Osteocyte (in vitro differentiated cells): ENCODE data around the gene MUC4. TPM values are rescaled to one million over a fixed set of nuclear protein-coding genes. Genes with fewer than 3 reads are reported as not detected.
"Not testable (repeated sequence)": the region's sequence is repeated elsewhere in the genome, so short reads cannot be mapped to it uniquely, and the experiment has no call there.

Experiments used
- DNase-seq: peaks from one replicate; pipeline ENCODE4 v3.0.0; 2021; ENCODE audit warnings: mixed read lengths; ENCODE audit not compliant: unreplicated experiment; ENCODE audit errors: extremely low spot score
- H3K27ac Mint-ChIP-seq: one replicate; pipeline ENCODE4 v1.8.0; 2021; ENCODE audit warnings: mild to moderate bottlenecking, mixed read lengths; ENCODE audit not compliant: unreplicated experiment
- H3K27me3 Mint-ChIP-seq: one replicate; pipeline ENCODE4 v1.8.0; 2021; ENCODE audit warnings: mixed read lengths; ENCODE audit not compliant: unreplicated experiment
- H3K36me3 Mint-ChIP-seq: one replicate; pipeline ENCODE4 v1.8.0; 2021; ENCODE audit warnings: mixed read lengths; ENCODE audit not compliant: unreplicated experiment
- H3K4me1 Mint-ChIP-seq: one replicate; pipeline ENCODE4 v1.8.0; 2021; ENCODE audit warnings: mixed read lengths; ENCODE audit not compliant: unreplicated experiment
- H3K4me3 Mint-ChIP-seq: one replicate; pipeline ENCODE4 v1.8.0; 2021; ENCODE audit warnings: mild to moderate bottlenecking, moderate library complexity, mixed read lengths; ENCODE audit not compliant: unreplicated experiment
- H3K9me3 Mint-ChIP-seq: one replicate; pipeline ENCODE4 v1.8.0; 2021; ENCODE audit warnings: mixed read lengths; ENCODE audit not compliant: unreplicated experiment
- total RNA-seq: library from RNA; stranded (reverse); gene quantifications from 2 replicates; pipeline ENCODE4 v1.2.1, GENCODE V29; 2021
- TF ChIP-seq, protein P1 (sequence below): fragments of 200-600 bp; sonication (generic); IDR thresholded peaks from 2 replicates; pipeline ENCODE4 v1.5.0; 2021; ENCODE audit warnings: antibody characterized with exemption, mild to moderate bottlenecking, moderate library complexity

The MUC4 gene
- total RNA-seq, 1 donor from 2014 or later: not detected

DNA sequence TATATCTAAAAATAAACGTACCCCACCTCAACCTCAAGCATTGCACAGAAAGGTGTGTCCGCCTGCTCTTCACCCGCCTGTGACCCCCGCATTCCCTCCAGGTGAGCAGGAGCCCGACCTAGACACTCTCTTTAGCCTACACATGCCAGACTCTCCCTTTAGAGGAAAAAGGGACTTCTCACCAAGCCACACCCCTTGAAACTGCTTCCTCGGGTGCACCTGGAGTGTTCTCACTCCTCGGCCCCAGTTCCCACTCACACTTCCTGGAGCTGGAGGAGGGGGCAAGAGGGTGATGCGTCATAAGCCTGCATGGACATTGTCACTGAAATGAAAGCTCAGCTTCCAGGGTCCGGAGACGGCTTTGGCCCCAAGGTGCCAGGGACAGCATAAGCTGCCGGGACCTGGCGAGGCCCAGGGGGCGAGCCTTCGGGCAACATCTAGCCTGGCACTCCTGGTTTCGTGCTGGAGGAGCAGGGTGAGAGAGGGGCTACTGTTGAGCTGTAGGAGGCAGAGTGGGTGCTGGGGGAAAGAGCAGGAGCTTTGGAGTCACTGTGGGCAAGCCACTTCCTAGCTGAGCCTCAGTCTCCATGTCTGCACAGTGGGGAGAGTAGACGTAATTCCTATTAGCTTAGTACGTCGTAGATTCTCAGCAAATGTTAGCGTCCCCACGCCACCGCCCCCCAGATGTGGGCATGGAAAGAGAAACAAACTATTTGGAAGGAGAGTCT is 9.8 kb upstream of the MUC4 start:
- no peak for DNase-seq
- TF ChIP-seq, protein P1, sequence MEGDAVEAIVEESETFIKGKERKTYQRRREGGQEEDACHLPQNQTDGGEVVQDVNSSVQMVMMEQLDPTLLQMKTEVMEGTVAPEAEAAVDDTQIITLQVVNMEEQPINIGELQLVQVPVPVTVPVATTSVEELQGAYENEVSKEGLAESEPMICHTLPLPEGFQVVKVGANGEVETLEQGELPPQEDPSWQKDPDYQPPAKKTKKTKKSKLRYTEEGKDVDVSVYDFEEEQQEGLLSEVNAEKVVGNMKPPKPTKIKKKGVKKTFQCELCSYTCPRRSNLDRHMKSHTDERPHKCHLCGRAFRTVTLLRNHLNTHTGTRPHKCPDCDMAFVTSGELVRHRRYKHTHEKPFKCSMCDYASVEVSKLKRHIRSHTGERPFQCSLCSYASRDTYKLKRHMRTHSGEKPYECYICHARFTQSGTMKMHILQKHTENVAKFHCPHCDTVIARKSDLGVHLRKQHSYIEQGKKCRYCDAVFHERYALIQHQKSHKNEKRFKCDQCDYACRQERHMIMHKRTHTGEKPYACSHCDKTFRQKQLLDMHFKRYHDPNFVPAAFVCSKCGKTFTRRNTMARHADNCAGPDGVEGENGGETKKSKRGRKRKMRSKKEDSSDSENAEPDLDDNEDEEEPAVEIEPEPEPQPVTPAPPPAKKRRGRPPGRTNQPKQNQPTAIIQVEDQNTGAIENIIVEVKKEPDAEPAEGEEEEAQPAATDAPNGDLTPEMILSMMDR: no peak
- Mint-ChIP-seq H3K36me3 (no peaks in the 10 kb centered on the region), H3K27me3 (peaks cover 13% of the 10 kb centered on the region), H3K4me1 (no peaks in the 10 kb centered on the region), H3K4me3 (no peak overlapping the region), H3K27ac (no peak overlapping the region), H3K9me3 (no peaks in the 10 kb centered on the region)

DNA sequence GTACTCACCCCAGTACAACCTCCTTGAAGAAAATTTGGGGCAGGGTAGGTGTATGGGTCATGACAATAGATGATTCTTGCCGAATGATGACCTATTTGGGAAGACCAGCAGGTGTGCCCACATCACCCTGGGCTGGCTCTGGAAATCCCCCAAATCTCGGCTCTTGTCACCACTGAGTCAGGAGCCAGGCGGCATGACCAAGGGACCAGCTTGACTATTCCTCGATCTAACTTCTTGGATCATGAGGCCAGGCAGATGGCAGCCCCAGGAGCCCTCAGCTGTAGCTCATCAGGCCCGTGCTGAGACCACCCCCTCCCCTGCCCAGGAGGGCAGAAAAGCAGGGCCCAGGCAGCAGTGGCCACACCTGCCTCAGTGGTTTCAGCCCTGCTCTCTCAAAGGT is 9.2 kb upstream of the MUC4 start:
- TF ChIP-seq, protein P1: no peak
- Mint-ChIP-seq H3K9me3 (no peaks in the 10 kb centered on the region), H3K4me1 (no peaks in the 10 kb centered on the region), H3K27me3 (peaks cover 13% of the 10 kb centered on the region), H3K4me3 (no peak overlapping the region), H3K36me3 (no peaks in the 10 kb centered on the region), H3K27ac (no peak overlapping the region)
- DNase-seq: no peak

DNA sequence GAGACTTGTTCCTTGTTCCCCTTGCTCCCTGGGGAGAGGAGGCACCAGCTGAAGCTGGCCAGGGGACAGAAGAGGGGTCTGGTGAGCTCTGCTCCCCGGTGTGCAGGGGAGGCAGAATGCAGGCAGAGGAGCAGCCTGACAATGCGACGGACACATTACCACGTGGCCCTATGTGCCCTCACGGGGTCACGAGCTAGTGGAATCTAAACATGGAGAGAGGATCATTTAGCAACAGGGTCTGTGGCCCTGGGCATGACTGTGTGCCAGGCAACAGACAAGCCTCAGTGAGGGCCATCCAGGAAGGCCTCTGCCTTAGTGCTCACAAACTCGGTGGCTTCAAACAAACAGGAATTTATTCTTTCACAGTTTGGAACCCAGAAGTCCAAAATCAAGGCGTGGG is 8.5 kb upstream of the MUC4 start:
- H3K4me1 Mint-ChIP-seq: no peaks in the 10 kb centered on the region
- H3K27ac Mint-ChIP-seq: no peak overlapping the region
- H3K36me3 Mint-ChIP-seq: no peaks in the 10 kb centered on the region
- TF ChIP-seq, protein P1: no peak
- H3K27me3 Mint-ChIP-seq: peaks cover 13% of the 10 kb centered on the region
- DNase-seq: no peak
- H3K9me3 Mint-ChIP-seq: no peaks in the 10 kb centered on the region
- no peak overlapping the region for H3K4me3 Mint-ChIP-seq

DNA sequence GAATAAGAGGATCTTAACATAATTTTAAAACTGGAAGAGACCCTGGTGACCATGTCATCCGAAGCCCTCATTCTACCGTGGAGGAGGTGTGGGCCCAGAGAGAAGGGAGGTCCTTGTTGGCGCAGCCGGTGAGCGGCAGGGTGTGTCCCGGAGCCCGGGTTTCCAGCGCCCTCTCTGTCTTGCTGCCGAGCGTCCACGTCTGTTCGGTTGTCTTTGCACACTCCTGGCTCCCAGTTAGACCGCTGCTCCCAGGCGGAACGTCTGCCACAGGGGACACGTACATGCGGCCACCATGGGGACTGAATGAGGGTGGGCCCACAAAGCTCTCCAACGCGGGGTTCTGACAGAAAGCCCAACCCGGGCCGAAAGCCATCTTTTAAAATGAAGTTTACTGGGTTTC is 6.6 kb upstream of the MUC4 start:
- TF ChIP-seq, protein P1: no peak
- DNase-seq: no peak
- H3K4me1 Mint-ChIP-seq: no peaks in the 10 kb centered on the region
- H3K4me3 Mint-ChIP-seq: no peak overlapping the region
- no peaks in the 10 kb centered on the region for H3K9me3 Mint-ChIP-seq
- H3K36me3 Mint-ChIP-seq: no peaks in the 10 kb centered on the region
- H3K27ac Mint-ChIP-seq: no peak overlapping the region
- H3K27me3 Mint-ChIP-seq: peaks cover 6% of the 10 kb centered on the region

DNA sequence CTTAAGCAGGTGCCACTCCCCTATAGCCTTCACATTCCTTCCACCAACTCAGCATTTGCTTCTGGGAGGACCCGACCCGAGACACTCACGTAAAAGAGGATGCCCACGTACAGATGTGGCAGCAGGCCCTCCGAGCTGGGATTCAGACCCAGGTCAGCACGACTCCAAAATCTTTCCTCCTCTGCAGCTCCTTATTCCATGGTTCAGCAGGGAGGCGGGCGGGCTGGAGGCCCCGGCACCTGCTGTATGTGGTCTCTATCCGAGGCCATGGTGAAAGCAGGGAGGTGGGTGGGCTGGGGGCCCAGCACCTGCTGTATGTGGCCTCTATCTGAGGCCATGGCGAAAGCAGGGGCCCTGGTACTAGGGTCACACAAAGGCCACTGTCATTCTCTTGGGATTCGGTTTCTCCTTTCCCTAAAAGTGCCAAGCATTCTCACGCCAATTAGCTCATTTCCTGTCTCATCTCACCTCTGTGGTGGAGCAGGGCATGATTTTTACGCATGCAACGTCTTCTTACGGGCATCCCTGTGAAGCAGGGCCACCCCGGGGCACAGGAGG is 5.9 kb upstream of the MUC4 start:
- no peak for DNase-seq
- Mint-ChIP-seq H3K36me3 (no peaks in the 10 kb centered on the region), H3K27ac (no peak overlapping the region), H3K27me3 (peaks cover 6% of the 10 kb centered on the region), H3K4me1 (no peaks in the 10 kb centered on the region), H3K4me3 (no peak overlapping the region), H3K9me3 (no peaks in the 10 kb centered on the region)
- TF ChIP-seq, protein P1: no peak

DNA sequence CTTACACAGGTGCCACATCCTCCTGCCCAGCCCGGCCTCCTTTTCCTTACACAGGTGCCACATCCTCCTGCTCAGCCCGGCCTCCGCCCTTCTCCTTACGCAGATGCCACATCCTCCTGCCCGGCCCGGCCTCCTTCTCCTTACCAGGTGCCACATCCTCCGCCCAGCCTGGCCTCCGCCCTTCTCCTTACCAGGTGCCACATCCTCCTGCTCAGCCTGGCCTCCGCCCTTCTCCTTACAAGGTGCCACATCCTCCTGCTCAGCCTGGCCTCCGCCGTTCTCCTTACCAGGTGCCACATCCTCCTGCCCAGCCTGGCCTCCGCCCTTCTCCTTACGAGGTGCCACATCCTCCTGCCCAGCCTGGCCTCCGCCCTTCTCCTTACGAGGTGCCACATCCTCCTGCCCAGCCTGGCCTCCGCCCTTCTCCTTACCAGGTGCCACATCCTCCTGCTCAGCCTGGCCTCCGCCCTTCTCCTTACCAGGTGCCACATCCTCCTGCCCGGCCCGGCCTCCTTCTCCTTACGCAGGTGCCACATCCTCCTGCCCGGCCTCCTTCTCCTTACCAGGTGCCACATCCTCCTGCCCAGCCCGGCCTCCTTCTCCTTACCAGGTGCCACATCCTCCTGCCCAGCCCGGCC is 4.7 kb upstream of the MUC4 start:
- not testable (repeated sequence) for H3K36me3 Mint-ChIP-seq, DNase-seq, H3K4me1 Mint-ChIP-seq, H3K9me3 Mint-ChIP-seq, H3K4me3 Mint-ChIP-seq, H3K27ac Mint-ChIP-seq
- peaks cover 11% of the 10 kb centered on the region for H3K27me3 Mint-ChIP-seq
